Stimulated activated CD8-positive, alpha-beta memory T cell treated with anti-CD3 and anti-CD28 coated beads, Interleukin-15, amount 100 ng/mL, for 48 hours (primary cell): Measurements from ENCODE around the gene CTTNBP2.

Source experiments
- DNase-seq, 2 donors: peaks; one replicate each; pipeline ENCODE4 v3.0.0-alpha.2; 2020; ENCODE audit warnings: low read depth in 2 of 2

CTTNBP2 gene

DNA sequence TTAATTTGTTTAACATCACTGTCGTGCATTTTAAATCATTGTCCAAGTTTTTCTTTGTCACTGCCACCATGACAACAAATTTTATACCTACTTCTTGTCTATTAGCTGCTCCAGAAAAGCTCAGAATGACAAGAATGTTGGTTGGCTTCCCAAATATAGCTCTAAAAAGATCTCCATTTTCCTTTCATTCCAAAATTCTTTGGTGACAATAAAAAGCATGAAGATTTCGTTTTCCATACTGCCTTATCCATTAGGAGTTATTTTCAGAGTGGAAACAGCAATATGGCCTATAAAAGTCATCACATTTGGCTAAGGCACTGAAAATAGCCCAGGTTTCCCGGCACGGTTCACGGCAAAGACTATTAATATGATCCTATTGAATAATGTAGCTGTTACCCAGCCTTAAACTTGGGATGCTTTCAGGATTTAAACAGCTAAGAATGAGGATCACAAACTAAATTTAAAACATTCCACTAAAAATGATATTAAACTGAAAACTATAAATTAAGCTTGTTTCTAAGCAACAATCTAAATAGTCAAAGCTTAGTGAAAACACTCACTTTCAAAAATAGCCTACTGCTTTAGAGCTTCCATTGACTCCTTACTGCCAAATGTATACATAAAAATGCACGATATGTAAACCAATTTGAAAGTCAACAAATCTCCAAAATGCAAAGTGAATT lies 2.7 kb downstream of the CTTNBP2 start:
- DNase-seq, result no peak

DNA sequence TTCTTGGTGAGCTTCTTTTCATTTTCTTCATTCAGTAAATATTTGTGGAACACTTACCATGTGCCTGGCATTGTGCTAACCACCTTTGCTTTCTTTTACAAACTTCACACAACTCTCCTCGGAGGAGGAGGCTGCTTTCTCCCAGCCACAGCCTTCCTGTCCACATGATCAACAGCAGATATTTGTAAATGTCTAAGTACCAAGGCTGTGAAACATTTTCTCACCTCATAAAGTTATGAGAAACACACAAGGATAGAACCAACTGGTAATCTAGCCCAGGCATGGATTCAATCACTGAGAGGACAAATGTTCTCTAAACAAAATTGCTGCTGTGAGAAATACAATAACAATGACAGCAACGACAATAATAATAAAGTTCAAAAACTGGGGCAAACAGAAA lies 3.9 kb downstream of the CTTNBP2 start:
- no peak for DNase-seq

DNA sequence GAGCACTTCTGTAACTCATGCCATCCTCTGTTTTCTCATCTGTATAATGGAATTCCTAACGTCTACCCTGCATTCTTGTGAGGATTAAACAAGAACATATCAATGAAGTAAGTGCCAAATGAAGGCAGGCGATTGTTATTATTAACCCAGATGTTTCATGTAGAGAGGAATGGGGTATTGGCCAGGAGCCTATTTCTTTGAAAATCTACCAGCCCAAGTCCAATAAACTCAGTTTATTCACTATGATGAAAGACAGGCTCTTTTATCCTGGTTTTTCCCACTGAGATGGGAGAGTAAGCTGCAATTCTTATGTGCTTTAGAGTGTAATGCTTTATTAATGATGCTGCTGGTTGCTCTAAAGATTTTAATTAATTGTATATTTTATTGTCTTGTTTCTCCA lies 9.6 kb downstream of the CTTNBP2 start:
- DNase-seq, result no peak

DNA sequence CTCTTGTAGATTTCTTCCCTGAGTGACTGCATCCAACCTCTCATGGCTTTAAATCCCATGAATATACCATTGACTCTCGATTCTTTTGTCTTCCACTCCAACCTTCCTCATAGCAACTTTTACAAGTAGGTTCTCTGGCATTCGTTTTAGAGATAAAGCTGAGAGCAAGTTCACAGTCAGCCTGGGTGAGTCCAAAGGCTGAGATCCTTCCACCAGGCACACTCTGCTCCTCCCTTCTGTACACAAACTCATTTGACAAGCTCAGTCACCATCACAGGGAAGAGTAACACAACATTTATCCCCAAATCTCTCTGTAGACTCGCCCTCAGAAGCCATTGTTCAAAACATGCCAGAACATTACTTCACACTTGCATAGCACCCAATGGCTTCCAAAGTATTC lies 10.9 kb downstream of the CTTNBP2 start:
- no peak for DNase-seq

DNA sequence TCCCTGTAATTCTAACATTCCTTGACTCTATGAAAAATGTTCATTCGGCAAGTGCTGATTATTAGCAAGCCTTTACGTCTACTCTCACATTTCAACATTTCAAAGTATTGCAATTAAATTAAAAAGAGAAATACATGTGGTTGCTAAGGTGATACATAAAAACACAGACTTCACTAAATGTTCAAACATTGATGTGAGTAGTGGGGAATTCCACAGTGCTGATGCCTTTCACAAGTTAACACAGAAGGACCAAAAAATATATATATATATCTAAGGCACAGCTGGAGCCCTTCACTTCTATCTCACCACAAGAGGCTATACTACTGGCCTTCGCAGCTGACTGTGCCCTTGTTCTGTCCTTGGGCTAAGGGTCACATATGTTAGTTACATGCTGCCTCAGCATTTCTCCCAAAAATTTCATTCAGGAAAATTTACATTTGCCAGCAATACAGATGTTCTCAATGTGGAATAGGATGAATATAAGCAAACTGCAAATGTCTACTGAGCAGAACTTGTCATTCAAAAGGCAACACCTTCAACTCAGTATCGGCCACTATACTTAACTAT lies 13.9 kb downstream of the CTTNBP2 start:
- DNase-seq, result no peak

DNA sequence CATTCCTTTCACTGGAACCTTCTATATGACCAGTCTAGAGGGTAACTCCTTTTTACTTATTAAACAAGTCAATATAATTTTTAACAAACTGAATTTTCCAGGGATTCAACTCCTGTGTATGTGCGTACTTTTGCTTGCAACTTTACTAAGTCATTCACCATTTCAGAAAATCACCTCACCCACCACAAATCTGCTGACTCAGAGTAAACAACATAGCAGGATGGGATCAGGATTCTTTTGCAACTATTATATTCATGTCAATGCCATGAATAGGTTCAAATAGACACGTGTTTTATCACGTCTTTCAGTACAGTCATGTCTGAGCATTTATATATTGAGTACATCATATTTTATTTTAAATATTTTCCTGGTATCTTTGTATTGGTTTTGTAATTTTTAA lies 14.5 kb downstream of the CTTNBP2 start:
- no peak for DNase-seq

DNA sequence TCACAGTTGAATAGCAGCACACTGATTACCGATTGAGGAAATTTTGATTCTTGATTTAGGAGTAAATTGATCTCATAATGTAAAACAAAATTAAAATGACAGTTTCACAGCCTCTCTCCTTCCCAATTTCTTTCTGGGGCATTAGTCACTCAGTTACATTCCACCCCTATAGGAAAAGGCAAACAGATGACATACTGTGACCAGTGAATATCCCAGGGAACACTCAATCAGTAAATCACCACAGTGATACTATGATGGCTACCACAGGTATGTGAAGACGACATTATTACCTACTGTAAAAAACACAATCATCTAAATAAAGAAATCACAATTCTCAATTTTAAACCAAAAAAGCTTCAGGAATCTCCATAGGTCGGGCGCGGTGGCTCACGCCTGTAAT lies 15.5 kb downstream of the CTTNBP2 start:
- no peak for DNase-seq

DNA sequence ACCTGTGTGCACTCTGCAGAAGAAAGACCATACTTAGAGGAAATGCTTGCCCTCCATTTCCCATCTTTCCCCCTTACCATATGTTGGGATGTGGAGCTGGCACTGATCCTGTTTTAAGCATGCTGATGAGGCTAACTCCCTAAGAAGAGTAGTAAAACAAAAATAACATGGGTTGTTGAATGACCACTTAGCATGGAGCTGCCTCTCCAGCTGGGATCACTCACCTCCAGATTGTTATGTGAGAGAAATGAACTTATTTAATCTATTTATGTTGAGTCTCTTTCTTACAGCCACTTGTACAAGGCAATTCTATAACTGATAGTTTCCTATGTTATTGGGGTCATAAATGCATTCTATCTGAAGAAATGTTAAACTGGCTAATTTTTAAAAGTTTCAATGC lies 17.0 kb downstream of the CTTNBP2 start:
- DNase-seq, result no peak

DNA sequence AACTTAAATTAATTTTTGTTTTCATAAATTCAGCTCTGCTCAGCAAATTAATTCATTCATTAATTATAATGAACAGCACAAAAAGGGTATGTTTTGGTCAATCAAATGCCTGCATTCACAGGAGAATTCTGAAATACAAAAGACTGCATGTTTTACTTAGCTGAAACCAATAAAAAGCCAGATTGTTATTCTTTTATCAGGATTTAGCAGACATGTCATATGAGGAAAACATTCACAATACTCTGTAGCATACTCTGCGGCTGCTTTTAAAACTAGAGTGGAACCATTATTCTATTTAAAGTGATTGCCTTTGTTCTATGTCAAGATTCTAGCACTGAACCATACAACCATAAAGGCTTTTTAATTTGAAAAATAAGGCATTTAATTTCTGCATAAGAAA lies 19.1 kb downstream of the CTTNBP2 start:
- DNase-seq, result no peak

DNA sequence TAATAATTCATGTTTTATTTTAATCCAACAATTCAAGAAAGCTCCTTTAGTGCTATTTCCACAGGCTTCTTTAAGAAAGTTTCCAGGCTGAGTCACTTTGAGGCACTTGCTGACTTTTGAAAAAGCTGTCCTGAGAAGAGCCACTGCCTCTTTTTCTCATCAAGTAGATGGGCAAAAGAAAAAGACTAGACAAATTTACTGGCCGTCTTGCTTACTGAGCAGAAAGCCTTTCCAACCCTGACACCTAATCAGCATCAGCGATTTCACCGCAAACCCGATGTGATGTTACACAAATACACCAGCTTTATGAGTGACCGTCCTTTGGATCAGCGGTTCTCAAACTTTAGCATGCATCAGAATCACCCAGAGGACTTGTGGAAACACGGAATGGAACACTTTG lies 24.3 kb downstream of the CTTNBP2 start:
- no peak for DNase-seq

DNA sequence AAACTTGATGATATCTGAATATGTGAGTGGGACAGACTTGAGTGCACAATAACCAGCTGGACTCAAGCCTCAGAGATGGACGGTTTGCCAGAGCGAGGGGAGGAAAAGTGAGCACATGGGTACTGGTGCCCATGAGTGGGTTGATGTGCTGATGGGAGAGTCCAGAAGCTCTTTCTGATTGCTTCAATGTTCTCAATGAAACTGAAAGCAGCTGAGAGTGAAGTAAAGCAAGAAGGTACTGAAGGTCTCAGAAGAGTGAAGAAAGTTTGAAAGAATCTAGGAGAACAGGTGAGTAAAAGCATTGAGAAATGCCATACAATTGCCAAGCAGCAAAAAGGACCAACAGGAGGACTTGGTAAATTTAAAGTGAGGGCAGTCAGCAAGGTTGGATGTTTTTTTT lies 28.6 kb downstream of the CTTNBP2 start:
- no peak for DNase-seq

DNA sequence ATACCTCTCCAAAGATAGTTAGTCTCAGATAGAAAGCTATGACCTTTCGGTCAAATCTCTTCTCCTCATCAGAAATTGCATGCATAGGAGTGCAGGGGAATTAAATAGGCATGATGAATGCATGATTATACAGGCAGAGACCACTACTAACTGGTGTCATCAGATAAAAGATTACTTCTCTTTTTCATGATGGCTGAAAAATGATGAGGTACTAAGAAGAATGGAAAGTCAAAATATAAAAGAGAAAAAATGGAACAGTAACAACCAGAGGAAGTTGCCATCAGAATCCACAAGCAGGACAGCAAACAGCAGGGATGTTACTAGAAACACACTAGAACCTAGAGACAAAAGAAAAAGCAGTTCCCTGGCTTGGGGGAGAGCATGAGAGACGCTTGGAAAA lies 31.6 kb downstream of the CTTNBP2 start:
- no peak for DNase-seq

DNA sequence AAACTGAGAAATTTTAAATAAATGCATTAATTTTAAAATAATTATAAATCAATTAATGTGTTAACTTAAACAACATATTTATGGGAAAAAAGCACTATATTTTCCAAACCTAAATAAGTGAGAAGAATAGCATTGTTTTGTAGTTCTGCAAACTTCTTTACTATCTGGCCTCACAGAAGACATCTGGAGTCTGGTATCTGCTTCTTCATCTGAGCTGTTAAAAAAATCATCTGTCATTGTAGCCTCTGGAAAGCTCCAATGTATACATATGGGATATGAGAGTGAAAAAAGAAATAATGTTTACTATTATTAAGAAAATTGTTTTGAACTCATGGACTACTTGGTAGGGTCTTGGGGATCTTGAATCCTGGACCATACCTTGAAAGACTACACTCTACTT lies 32.2 kb downstream of the CTTNBP2 start:
- DNase-seq, result no peak

DNA sequence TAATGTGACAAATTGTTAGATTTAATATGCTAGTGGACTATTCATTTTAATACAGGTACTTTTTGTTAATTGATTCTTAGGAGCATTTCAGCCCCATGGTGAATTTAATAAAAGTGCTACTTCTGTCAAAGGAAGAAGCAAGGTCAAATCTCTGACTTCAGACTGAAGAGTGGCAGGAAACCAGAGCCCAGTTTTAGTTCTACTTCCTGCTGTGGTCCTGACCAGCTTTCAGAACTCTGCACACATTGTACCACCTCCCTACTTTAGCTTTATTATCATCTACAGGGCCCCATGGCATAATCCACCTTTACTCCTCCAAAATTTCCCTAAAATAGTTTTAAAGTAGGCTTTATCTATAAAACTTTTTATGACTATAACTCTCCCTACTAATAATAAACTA lies 33.7 kb downstream of the CTTNBP2 start:
- no peak for DNase-seq

DNA sequence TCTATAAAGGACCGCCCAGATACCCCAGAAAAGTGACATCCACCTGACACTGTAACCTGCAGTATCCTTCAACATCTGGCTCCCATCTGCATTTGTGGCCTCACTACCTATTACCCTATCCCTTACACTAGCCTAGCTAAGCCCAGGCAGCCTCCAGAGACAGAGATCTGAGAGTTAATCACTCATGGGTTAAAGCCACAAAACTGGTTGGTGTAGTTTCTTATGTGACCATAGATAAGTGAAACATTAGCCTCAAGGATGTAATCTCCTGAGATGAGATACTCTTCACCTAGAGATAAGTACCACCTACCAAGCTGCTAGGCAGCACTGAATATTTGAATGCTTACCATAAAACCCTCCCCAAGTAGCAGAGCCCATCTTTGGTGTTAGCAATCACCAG lies 35.4 kb downstream of the CTTNBP2 start:
- no peak for DNase-seq

DNA sequence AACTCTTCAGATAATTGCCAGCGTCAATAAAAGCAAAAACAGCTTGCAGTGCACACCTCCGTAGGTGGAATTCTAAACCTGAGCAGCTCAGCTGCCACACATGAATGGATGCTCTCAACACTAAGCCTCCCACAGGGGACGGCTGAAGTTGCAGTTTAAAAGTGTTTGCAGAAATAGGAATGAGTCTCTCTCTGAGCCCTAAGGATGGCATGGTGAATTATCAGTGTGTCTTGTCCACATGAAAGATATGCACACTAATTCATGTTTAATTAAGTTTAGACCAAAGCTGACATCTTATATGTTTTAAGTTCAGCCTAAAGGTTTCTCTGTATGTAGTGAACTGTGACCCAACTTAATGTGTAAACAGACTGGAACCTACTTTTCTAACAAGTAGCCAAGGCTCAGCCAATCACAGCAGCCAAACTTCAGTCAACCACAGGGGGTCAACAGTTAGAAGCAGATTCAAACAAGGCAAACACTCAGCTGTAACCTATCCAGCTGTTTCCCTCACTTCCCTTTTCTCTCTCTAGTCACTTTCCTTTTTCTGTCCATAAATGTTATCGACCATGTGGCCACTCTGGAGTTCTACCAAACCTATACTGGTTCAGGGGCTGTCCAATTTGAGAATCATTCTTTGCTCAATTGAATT lies 38.1 kb downstream of the CTTNBP2 start:
- no peak for DNase-seq

DNA sequence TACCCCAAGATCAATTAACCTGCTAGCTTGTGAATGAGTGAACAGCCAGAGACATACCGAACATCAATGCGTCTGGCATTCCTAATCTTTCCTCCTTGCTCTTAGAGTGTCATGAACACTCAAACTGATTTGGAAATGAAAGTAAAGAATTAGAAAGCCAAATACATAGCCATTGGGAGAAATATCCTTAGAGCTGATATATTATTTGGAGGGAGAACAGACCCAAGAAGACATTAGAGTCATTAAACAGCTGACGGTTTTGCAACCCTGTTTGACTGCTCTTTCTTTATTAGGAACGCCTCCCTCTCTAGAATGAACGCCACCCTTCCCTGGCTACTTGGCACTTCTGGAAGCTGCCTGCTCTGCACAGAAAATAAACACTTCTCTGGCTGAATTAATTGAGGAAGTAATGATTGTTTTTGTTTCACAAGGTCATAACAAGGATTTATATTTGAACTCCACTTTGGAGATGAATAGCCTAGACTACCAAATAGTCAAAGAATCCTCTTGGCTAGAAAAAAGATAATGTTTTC lies 42.8 kb downstream of the CTTNBP2 start:
- no peak for DNase-seq

DNA sequence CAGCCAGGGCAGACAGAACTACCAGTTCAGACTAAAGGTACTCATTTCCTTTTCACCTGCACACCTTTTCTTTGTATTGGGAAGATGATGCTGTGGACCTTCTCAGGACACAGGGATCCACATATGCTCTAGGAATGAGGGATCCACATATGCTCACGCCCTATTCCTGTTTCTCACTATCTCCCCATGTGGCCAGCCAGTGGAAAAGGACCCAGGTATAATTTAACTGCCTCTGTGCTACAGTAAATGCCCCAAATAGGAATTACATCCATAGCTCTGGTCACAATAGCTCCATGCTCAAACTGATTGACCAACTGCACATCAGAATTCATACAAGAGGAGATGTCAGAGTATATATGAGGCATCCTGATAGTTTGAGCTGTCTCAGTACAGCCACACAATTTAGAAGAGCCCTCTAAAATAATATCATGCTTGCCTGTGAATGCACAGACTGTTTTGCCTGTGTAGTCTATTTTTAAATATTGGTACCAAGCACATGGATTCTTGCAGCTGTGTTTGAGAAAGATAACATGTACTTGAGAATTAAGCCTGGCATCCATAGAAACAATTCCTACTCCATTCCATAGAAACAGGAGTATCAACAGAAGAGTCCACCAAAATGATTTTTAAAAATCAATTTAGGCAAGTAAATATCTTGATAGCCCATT lies 43.7 kb downstream of the CTTNBP2 start:
- DNase-seq, result no peak

DNA sequence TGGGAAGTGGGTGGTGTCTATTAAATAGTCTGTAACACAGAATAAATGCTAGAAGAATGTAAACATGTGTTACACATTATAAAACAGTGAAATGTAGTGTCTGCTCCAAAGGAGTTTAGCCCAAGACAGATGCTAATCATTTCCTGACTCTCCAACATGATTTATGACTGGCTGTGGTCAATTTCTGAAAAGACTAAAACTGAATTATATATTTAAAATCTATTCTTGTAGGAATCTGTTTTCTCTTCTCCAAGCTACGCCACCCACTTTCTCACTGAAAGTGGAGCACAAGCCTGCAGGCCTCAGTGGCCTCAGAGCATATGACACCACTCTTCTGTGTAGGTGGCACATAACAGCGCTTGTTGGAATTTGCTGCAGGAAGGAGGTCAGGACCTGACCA lies 44.4 kb downstream of the CTTNBP2 start:
- no peak for DNase-seq

DNA sequence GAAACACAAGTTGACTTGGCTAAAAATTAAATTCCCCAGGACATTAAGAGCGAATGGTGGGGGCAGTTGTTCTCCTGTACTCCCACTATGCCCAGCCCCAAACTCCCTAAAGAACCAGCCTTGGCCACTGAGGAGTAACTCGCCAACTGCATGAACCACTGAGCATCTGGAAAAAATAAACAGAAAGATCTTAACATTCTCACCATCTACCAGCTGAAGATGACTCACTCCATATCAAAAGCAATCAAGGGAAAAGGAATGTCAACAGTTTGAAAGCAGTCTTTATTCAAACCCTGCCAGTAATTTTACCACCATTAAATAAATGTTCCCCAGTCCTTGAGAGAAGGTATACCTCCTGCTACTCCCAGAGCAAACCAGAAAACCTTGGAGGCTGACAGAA lies 45.4 kb downstream of the CTTNBP2 start:
- no peak for DNase-seq

DNA sequence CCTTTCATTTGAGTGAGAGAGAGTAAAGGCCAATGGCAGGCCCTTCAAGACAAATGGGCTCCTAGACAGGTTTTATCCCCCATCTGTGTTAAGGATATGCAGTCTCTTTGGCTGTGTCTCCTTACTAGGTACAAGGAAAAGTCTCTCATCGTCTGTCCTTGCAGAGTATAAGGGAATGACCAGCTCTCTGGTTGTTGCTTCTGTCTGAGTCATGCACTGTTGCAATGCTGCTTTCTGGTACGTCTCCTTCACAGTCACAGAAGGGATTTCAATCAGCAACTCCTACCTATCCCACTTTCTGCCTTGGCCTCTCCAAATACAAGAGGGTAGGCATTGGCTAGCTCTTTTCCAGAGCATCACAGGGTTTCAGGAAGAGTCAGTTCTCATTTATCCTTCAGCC lies 48.1 kb downstream of the CTTNBP2 start:
- no peak for DNase-seq

DNA sequence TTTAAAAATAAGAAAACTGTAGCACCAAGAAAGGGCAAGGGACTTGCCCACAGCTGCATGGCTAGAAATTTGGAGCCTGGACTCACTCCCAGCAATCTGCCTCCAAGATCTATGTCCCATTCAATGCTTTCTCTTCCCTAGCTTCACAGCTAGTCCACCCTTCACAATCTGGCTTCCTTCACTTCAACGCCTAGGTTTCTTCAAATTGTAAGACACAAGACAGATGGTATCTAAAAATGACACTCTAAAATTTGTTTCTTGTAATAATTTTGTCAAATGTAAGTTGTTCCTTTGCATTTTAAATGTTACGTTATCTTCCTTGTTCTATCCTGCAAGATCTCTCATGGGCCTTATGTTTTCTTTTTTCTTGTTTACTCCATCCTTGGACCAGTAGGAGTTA lies 48.6 kb downstream of the CTTNBP2 start:
- no peak for DNase-seq

DNA sequence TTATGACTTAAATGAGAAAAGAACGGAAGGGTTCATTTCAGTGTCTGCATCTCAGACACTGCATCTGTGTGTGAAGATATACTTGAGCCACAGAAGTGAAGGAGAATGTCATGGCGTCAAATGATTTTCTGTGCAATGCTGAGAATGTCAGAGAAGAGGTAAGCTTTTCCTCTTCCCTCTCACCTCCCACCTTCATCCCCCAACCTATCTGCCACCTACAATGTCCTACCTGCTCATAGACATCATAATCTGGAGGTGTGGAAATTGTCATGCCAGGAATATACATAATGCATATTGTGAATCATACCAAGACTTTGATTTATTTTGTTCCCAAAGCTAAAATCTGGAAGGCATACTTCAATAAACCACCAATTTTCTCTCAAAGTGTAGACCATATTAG lies 53.7 kb downstream of the CTTNBP2 start:
- no peak for DNase-seq
